Uterus (tissue), 4 donors: ENCODE measurements around the gene GATA6. TPM values are rescaled to one million over a fixed set of nuclear protein-coding genes. Genes with fewer than 3 reads are reported as not detected.

ENCODE experiments used
- DNase-seq, 2 donors: peaks; one replicate each; pipeline ENCODE4 v3.0.0-alpha.2; 2019 to 2020
- H3K27ac ChIP-seq, 2 donors: fragments of 200-600 bp; sonication (generic); 1 replicate in 1 of 2; 2 replicates in 1 of 2; pipeline ENCODE4 v1.5.1; 2016 to 2018
- H3K27me3 ChIP-seq, 2 donors: fragments of 200-600 bp; sonication (generic); one replicate each; pipeline ENCODE4 v1.5.1; 2018 to 2019; ENCODE audit warnings: control low read depth in 1 of 2
- H3K36me3 ChIP-seq, 2 donors: fragments of 200-600 bp; sonication (generic); one replicate each; pipeline ENCODE4 v1.5.1; 2019; ENCODE audit warnings: control low read depth in 1 of 2
- H3K4me1 ChIP-seq, 2 donors: fragments of 200-600 bp; sonication (generic); one replicate each; pipeline ENCODE4 v1.5.1; 2018 to 2019; ENCODE audit warnings: control low read depth in 1 of 2
- H3K4me3 ChIP-seq, 2 donors: fragments of 200-600 bp; sonication (generic); 1 replicate in 1 of 2; 2 replicates in 1 of 2; pipeline ENCODE4 v1.5.1; 2018 to 2019; ENCODE audit warnings: mild to moderate bottlenecking in 1 of 2
- H3K9me3 ChIP-seq, 2 donors: fragments of 200-600 bp; sonication (generic); one replicate each; pipeline ENCODE4 v1.5.1; 2019; ENCODE audit warnings: control low read depth in 1 of 2
- CTCF ChIP-seq, 4 experiments: fragments of 200-600 bp in 2 of 4; fragments of 450-650 bp in 2 of 4; sonication (generic) in 2 of 4; IDR thresholded peaks; one replicate each; pipeline ENCODE4 v1.5.1; 2016 to 2019; ENCODE audit warnings: antibody characterized with exemption in 4 of 4, mild to moderate bottlenecking in 2 of 4, moderate library complexity in 1 of 4
- POLR2A ChIP-seq, 2 donors: fragments of 450-650 bp; IDR thresholded peaks; one replicate each; pipeline ENCODE4 v1.6.1; 2016; ENCODE audit warnings: antibody characterized with exemption in 2 of 2, mild to moderate bottlenecking in 1 of 2, moderate library complexity in 1 of 2
- intact Hi-C: fragments of 100-400 bp; cut with DNase I; formaldehyde crosslinking; loops from one replicate; pipeline ENCODE4 v1.15.1; 2023; ENCODE audit warnings: low total_unique reads
- total RNA-seq, 4 donors: library from RNA; depleted of rRNA in 3 of 4; stranded (reverse); fragments of >200 nt in 3 of 4; gene quantifications; one replicate each; pipeline versions ENCODE4 v1.1.0 to v1.2.4, GENCODE V29; 2014 to 2023
- donor health status: DM: yes; HTN: yes; CAD: no.

The GATA6 gene
- total RNA-seq, 4 donors from 2014 or later = 28.2 to 59.6 (median 39.5) TPM

- no peaks in the 10 kb centered on the region for H3K9me3 ChIP-seq
- intact Hi-C loops = no loop called here
- TF ChIP-seq CTCF (IDR thresholded peaks at IDR 0.05) (no peak), POLR2A (IDR thresholded peaks at IDR 0.05) (no peak)
- DNase-seq = no peak
- H3K4me1 ChIP-seq = no peaks in the 10 kb centered on the region
- no peak overlapping the region for H3K27ac ChIP-seq
- no peaks in the 10 kb centered on the region for H3K27me3 ChIP-seq
- no peak overlapping the region for H3K4me3 ChIP-seq
- H3K36me3 ChIP-seq = no peaks in the 10 kb centered on the region
Observed at GRCh38 chr18:22132763-22133162, 36.6 kb upstream of the GATA6 start.

- Histone ChIP-seq H3K4me3 (no peak overlapping the region), H3K4me1 (no peaks in the 10 kb centered on the region), H3K27me3 (no peaks in the 10 kb centered on the region), H3K36me3 (no peaks in the 10 kb centered on the region), H3K9me3 (no peaks in the 10 kb centered on the region), H3K27ac (no peak overlapping the region)
- no peak for DNase-seq
- TF ChIP-seq CTCF (IDR thresholded peaks at IDR 0.05) (no peak), POLR2A (IDR thresholded peaks at IDR 0.05) (no peak)
- intact Hi-C loops = no loop called here
Observed at GRCh38 chr18:22136395-22136794, 33.0 kb upstream of the GATA6 start.

GRCh38 chr18:22141211-22141610 is 28.2 kb upstream of the GATA6 start:
- H3K36me3 ChIP-seq = no peaks in the 10 kb centered on the region
- DNase-seq = no peak
- no peaks in the 10 kb centered on the region for H3K4me1 ChIP-seq
- no peaks in the 10 kb centered on the region for H3K9me3 ChIP-seq
- TF ChIP-seq POLR2A (IDR thresholded peaks at IDR 0.05) (no peak), CTCF (IDR thresholded peaks at IDR 0.05) (no peak)
- intact Hi-C loops = no loop called here
- H3K27ac ChIP-seq = no peak overlapping the region
- no peak overlapping the region for H3K4me3 ChIP-seq
- no peaks in the 10 kb centered on the region for H3K27me3 ChIP-seq

- Histone ChIP-seq H3K36me3 (no peaks in the 10 kb centered on the region), H3K4me3 (no peak overlapping the region), H3K27me3 (no peaks in the 10 kb centered on the region), H3K4me1 (no peaks in the 10 kb centered on the region), H3K9me3 (no peaks in the 10 kb centered on the region), H3K27ac (no peak overlapping the region)
- TF ChIP-seq CTCF (IDR thresholded peaks at IDR 0.05) (no peak), POLR2A (IDR thresholded peaks at IDR 0.05) (no peak)
- intact Hi-C loops = no loop called here
- DNase-seq = no peak
Observed at GRCh38 chr18:22143347-22144340, 25.7 kb upstream of the GATA6 start.

- Histone ChIP-seq H3K36me3 (no peaks in the 10 kb centered on the region), H3K9me3 (no peaks in the 10 kb centered on the region), H3K4me3 (no peak overlapping the region), H3K27me3 (no peaks in the 10 kb centered on the region), H3K27ac (no peak overlapping the region), H3K4me1 (no peaks in the 10 kb centered on the region)
- intact Hi-C loops = no loop called here
- no peak for DNase-seq
- TF ChIP-seq POLR2A (IDR thresholded peaks at IDR 0.05) (no peak), CTCF (IDR thresholded peaks at IDR 0.05) (no peak)
Observed at GRCh38 chr18:22145160-22145559, 24.2 kb upstream of the GATA6 start.
